Ramos (cell line): Measurements from ENCODE around the gene CYRIA.

Experiments
- in situ Hi-C: fragments of 300-500 bp; cut with MboI; formaldehyde crosslinking; loops from one replicate; pipeline ENCODE4 v1.14.3; 2022; ENCODE audit warnings: low sequenced_read_pairs; ENCODE audit not compliant: unreplicated experiment

CYRIA gene

GRCh38 chr2:16665748-16666448, at the start of gene CYRIA:
CYRIA (minus strand) TSS chr2:16665834; CDS start chr2:16588119, 77,715 bp downstream.
- in situ Hi-C loops, result no loop called here

GRCh38 chr2:16713011-16713423, 47.4 kb upstream of the CYRIA start:
- in situ Hi-C loops, result no loop called here

GRCh38 chr2:16709769-16710168, 44.1 kb upstream of the CYRIA start:
- in situ Hi-C loops, result no loop called here

GRCh38 chr2:16708173-16708572, 42.5 kb upstream of the CYRIA start:
- in situ Hi-C loops, result no loop called here

GRCh38 chr2:16707014-16707623, 41.5 kb upstream of the CYRIA start:
- in situ Hi-C loops, result no loop called here

- in situ Hi-C loops, result no loop called here
These were observed 35.1 kb upstream of the CYRIA start for GRCh38 chr2:16700551-16701259.

GRCh38 chr2:16693854-16694253, 28.2 kb upstream of the CYRIA start:
- in situ Hi-C loops, result no loop called here

- in situ Hi-C loops, result no loop called here
These were observed 25.6 kb upstream of the CYRIA start for GRCh38 chr2:16691261-16691660.

GRCh38 chr2:16687955-16688354, 22.3 kb upstream of the CYRIA start:
- in situ Hi-C loops, result no loop called here

- in situ Hi-C loops, result no loop called here
These were observed 21.6 kb upstream of the CYRIA start for GRCh38 chr2:16687222-16687621.

GRCh38 chr2:16686641-16687040, 21.0 kb upstream of the CYRIA start:
- in situ Hi-C loops, result no loop called here

GRCh38 chr2:16685340-16685715, 19.7 kb upstream of the CYRIA start:
- in situ Hi-C loops, result no loop called here

- in situ Hi-C loops, result no loop called here
These were observed 19.2 kb upstream of the CYRIA start for GRCh38 chr2:16684676-16685339.

- in situ Hi-C loops, result no loop called here
These were observed 17.9 kb upstream of the CYRIA start for GRCh38 chr2:16683576-16683975.

- in situ Hi-C loops, result no loop called here
These were observed 16.9 kb upstream of the CYRIA start for GRCh38 chr2:16682431-16683118.

- in situ Hi-C loops, result no loop called here
These were observed 15.1 kb upstream of the CYRIA start for GRCh38 chr2:16680781-16681180.

GRCh38 chr2:16680304-16680703, 14.7 kb upstream of the CYRIA start:
- in situ Hi-C loops, result no loop called here

- in situ Hi-C loops, result no loop called here
These were observed 13.3 kb upstream of the CYRIA start for GRCh38 chr2:16678964-16679363.

GRCh38 chr2:16677875-16678274, 12.2 kb upstream of the CYRIA start:
- in situ Hi-C loops, result no loop called here

- in situ Hi-C loops, result no loop called here
These were observed 10.1 kb upstream of the CYRIA start for GRCh38 chr2:16675781-16676180.
